DOHH2 (cell line): ENCODE results near the gene FAM50A.

Experiments used
- H3F3A ChIP-seq: fragments of 200-600 bp; sonication (generic), shearing (Covaris generic); 2 replicates; pipeline ENCODE4 v1.6.0; 2016; ENCODE audit warnings: antibody characterized with exemption, mild to moderate bottlenecking; ENCODE audit not compliant: control insufficient read depth, insufficient read depth
- H3K27ac ChIP-seq: fragments of 200-600 bp; sonication (generic); 2 replicates; pipeline ENCODE4 v1.5.1; 2014; ENCODE audit warnings: low read depth, mild to moderate bottlenecking, low read length, moderate library complexity
- H3K27me3 ChIP-seq: fragments of 200-600 bp; sonication (generic); 2 replicates; pipeline ENCODE4 v1.6.1; 2014; ENCODE audit warnings: mild to moderate bottlenecking, low read length, mixed read lengths; ENCODE audit not compliant: control insufficient read depth
- H3K36me3 ChIP-seq: fragments of 200-600 bp; sonication (generic); 2 replicates; pipeline ENCODE4 v1.6.1; 2014; ENCODE audit warnings: mild to moderate bottlenecking, low read length, moderate library complexity, mixed read lengths; ENCODE audit not compliant: control insufficient read depth
- H3K4me1 ChIP-seq: fragments of 200-600 bp; sonication (generic); 2 replicates; pipeline ENCODE4 v1.6.1; 2014; ENCODE audit warnings: mild to moderate bottlenecking, low read length, mixed read lengths; ENCODE audit not compliant: control insufficient read depth
- H3K4me2 ChIP-seq: fragments of 200-600 bp; sonication (generic); 2 replicates; pipeline ENCODE4 v1.6.0; 2014; ENCODE audit warnings: mild to moderate bottlenecking, low read length, moderate library complexity
- H3K4me3 ChIP-seq: fragments of 200-600 bp; sonication (generic); 2 replicates; pipeline ENCODE4 v1.5.1; 2014; ENCODE audit warnings: mild to moderate bottlenecking, low read length, mixed read lengths
- H3K79me2 ChIP-seq: fragments of 200-600 bp; sonication (generic); 2 replicates; pipeline ENCODE4 v1.6.1; 2014; ENCODE audit warnings: mild to moderate bottlenecking, low read length, mixed read lengths; ENCODE audit not compliant: control insufficient read depth
- H3K9me2 ChIP-seq: fragments of 200-600 bp; sonication (generic); replicated peaks from 2 replicates; pipeline ENCODE4 v1.6.1; 2014; ENCODE audit warnings: mild to moderate bottlenecking, low read length, mixed read lengths; ENCODE audit not compliant: control insufficient read depth
- H3K9me3 ChIP-seq: fragments of 200-600 bp; sonication (generic); 2 replicates; pipeline ENCODE4 v1.6.1; 2014; ENCODE audit warnings: antibody characterized with exemption, low read length, mixed read lengths; ENCODE audit not compliant: control insufficient read depth, insufficient read depth
- H4K20me1 ChIP-seq: fragments of 200-600 bp; sonication (generic); 2 replicates; pipeline ENCODE4 v1.6.0; 2014; ENCODE audit warnings: low read depth, mild to moderate bottlenecking, antibody characterized with exemption, low read length, moderate library complexity; ENCODE audit not compliant: control insufficient read depth, insufficient read depth
- CTCF ChIP-seq: fragments of 200-600 bp; sonication (generic); IDR thresholded peaks from one replicate; pipeline ENCODE4 v1.5.1; 2014; ENCODE audit warnings: antibody characterized with exemption, mild to moderate bottlenecking, low read depth, low read length; ENCODE audit not compliant: poor library complexity, severe bottlenecking
- EZH2phosphoT487 ChIP-seq: fragments of 200-600 bp; sonication (generic); IDR thresholded peaks from 2 replicates; pipeline ENCODE4 v1.6.1; 2017; ENCODE audit warnings: borderline replicate concordance, mild to moderate bottlenecking, antibody characterized with exemption, low read length, moderate library complexity, mixed read lengths

The FAM50A gene

DNA sequence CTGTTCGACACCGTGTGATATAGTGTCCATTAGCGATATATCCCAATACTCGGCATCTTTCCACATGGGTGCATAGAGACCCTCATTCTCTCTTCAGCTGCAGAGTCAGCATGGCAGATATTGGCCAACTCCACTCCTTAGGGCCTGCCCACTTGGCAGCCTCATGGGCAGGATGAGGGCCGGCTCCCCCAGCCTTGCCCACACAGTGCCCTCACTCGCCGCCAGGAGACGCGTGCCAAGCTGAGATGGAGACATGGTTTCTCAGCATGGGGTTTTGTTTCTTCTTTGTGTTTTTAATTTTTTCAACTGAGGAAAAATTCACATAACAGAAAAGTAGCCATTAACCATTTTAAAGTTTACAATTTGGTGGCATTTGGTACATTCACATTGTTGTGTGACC lies 8.9 kb downstream of the FAM50A start:
- TF ChIP-seq EZH2phosphoT487 (no peak), CTCF (no peak)
- Histone ChIP-seq H3K36me3 (peaks cover 2% of the 10 kb centered on the region; the same call in 1 of the 2 replicates), H3K4me3 (no peak overlapping the region), H3K9me3 (no peaks in the 10 kb centered on the region), H4K20me1 (no peaks in the 10 kb centered on the region), H3K27ac (no peak overlapping the region), H3K4me2 (no peak overlapping the region), H3K79me2 (no peaks in the 10 kb centered on the region), H3K9me2 (no peaks in the 10 kb centered on the region), H3K27me3 (no peaks in the 10 kb centered on the region), H3K4me1 (peaks cover 4% of the 10 kb centered on the region; the same call in 1 of the 2 replicates), H3F3A (no peaks in the 10 kb centered on the region)

DNA sequence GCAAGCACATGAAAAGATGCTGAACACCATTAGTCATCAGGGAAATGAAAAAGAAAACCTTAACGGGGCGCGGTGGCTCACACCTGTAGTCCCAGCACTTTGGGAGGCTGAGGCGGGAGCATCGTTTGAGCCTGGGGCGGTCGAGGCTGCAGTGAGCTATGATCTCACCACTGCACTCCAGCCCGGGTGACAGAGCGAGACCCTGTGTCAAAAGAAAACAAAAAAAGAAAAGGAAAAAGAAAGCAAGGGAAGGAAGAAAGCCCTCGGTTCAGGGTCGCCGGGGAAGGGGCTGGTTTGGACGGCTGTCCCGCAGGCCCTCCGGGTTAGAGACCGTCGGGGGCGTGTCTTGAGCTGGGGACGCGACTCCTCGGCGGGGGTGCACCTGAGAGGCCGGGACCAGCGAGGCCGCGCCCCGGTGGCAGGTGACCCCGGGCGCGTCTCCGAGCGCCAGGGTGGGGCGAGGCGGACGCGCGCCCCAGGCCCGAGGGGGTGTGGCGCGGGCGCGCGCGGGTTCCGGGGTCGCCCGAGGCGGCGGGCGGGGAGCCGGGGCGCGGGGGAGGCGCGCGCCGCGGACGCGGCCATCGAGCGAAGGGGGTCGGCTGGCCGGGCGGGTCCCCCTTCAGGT lies 13.7 kb downstream of the FAM50A start:
- peaks cover 11% of the 10 kb centered on the region for H3K4me1 ChIP-seq
- H3K4me3 ChIP-seq: peak overlapping the region; percentile 80
- H3K4me2 ChIP-seq: peak overlapping the region; percentile 58
- H3K27ac ChIP-seq: no peak overlapping the region
- H3K27me3 ChIP-seq: no peaks in the 10 kb centered on the region
- H3K36me3 ChIP-seq: no peaks in the 10 kb centered on the region
- no peaks in the 10 kb centered on the region for H3F3A ChIP-seq
- no peaks in the 10 kb centered on the region for H3K9me2 ChIP-seq
- H4K20me1 ChIP-seq: no peaks in the 10 kb centered on the region
- TF ChIP-seq EZH2phosphoT487 (no peak), CTCF (no peak)
- H3K79me2 ChIP-seq: peaks cover 14% of the 10 kb centered on the region
- no peaks in the 10 kb centered on the region for H3K9me3 ChIP-seq

GRCh38 chrX:154458116-154458953 lies 14.4 kb downstream of the FAM50A start, which contains the start of gene PLXNA3:
Gene PLXNA3, plus strand, starts transcription at chrX:154458281. Its CDS starts 1,903 bp downstream, at chrX:154460184.
- H3K4me3 ChIP-seq: peak within 1 kb of the TSS; percentile 80
- no peaks in the 10 kb centered on the region for H3F3A ChIP-seq
- H4K20me1 ChIP-seq: no peaks in the 10 kb centered on the region
- peaks cover 11% of the 10 kb centered on the region for H3K4me1 ChIP-seq
- no peaks in the 10 kb centered on the region for H3K36me3 ChIP-seq
- H3K9me3 ChIP-seq: no peaks in the 10 kb centered on the region
- H3K27ac ChIP-seq: no peak within 1 kb of the TSS
- peak within 1 kb of the TSS; percentile 75 for H3K4me2 ChIP-seq
- TF ChIP-seq EZH2phosphoT487 (no peak), CTCF (no peak)
- no peaks in the 10 kb centered on the region for H3K9me2 ChIP-seq
- peaks cover 14% of the 10 kb centered on the region for H3K79me2 ChIP-seq
- H3K27me3 ChIP-seq: no peaks in the 10 kb centered on the region
